ENCODE data around the gene FUNDC1.
"Not testable (repeated sequence)": the region's sequence is repeated elsewhere in the genome, so short reads cannot be mapped to it uniquely, and the experiment has no call there.

FUNDC1 gene, protein sequence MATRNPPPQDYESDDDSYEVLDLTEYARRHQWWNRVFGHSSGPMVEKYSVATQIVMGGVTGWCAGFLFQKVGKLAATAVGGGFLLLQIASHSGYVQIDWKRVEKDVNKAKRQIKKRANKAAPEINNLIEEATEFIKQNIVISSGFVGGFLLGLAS

DNA sequence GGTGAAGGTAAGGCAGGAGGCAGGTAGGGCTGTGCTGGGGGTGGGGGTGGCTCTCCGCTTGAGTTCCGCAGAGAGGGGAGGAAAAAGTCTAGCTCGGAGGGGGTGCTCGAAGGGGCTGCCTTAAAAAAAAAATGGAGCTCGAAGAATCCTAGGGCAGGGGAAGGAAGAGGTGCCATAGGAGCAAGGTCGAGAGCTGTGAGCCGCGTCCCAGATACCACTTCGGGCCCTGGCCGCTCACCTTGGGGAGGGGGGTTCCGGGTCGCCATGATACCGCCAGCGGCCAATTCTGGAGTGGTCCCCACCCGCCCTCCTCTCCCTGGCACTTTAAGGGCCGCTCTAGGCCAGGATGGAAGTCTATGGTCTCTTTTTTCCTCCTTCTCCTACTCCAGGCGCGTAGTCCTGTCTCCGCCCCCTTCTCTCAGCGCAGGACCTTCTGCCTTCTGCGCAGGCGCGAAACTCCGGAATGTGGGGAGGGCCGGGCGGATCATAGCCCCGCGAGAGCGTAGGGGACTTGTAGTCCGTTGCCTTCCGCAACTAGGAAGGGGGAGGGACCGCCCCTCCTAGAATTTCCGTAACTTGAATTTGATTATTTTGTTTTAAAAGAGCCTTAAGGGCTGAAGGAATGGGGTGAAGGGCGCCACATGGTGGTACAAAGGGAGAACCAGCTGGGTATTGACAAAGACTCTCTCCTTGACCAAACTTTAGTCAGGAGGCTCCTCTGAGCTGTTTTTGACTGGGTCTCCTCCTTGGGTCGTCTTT, at the start of gene FUNDC1:
TSS of gene FUNDC1 (minus strand) at position 293 of the 759 bp plus-strand sequence. CDS start at position 266, 27 bp downstream.
- DNase-seq (ENCODE audit: low read depth, low spot score), result peak; percentile 100

DNA sequence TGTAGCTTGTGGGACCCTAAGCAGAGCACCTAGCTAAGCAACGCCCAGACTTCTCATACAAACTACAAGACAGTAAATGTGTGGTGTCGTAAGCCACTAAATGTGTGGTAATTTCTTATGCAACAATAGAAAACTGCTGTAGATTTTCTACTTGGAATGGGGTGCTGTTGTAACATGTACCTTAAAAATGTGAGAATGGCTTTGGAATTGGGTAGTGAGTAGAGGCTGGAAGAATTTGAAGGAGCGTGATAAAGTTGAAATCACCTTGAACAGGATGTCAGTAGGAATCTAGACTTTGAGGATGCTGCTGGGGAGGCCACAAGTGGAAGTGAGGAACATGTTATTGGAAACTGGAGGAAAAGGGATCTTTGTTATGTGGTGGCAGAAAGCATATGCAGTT, 43.2 kb upstream of the FUNDC1 start:
- no peak for DNase-seq (ENCODE audit: low read depth, low spot score)

DNA sequence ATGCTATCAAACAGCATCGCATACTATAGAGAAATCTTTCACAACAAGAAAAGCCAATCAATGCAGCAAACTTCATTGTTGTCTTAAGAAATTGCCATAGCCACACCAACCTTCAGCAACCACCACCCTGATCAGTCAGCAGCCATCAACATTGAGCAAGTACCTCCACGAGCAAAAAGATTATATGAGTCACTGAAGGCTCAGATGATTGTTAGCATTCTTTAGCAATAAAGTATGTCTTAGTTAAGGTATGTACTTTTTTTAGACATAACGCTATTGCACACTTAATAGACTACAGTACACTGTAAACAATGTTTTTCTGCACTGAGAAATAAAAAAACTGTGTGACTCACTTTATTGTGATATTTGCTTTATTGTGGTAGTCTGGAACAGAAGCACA, 37.8 kb upstream of the FUNDC1 start:
- DNase-seq (ENCODE audit: low read depth, low spot score), result no peak

DNA sequence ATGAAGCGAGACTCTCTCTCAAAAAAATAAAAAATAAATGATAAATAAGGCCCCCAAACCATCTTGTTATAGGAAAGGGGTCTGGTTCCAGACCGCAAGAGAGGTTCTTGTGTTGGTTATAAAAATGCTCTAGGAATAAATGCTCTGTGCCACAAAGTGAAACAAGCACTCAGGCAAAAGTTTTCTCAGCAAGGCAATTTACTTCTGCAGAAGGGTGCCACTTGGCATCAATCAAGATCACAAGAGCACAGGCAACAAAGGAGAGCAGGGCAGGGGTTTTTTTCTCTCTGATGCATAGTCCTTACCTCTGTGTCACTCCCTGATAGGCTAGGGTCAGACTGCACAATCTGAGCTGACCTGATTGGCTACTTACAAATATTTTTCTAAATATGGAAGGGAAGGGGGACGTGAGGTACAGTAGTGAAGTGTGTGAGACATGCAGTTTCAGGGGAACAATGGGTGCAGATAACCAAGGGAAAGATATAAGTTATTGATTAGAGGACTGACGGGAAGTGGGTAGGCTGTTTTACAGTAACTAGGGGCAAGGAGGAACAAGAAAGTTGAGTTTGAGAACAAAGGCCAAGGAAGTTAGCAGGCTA, 29.8 kb upstream of the FUNDC1 start:
- no peak for DNase-seq (ENCODE audit: low read depth, low spot score)

DNA sequence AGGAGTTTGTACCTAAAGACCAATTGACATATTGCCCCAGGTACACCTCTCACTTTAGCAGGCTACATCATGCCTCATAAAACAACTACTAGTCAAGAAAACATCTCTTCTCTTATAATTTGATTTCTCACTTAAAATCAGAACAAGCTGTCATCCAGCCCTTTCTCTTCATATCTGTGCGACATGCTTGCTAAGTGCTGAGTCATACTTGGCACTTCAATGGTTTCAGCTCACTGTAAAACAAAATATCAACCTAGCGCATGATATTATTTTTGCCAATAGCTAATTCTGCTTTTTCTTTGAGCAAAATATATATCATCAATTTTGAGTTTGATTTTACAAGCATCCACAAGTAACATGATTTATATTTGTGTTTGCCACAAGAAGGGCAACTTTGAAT, 27.9 kb upstream of the FUNDC1 start:
- DNase-seq (ENCODE audit: low read depth, low spot score), result no peak

DNA sequence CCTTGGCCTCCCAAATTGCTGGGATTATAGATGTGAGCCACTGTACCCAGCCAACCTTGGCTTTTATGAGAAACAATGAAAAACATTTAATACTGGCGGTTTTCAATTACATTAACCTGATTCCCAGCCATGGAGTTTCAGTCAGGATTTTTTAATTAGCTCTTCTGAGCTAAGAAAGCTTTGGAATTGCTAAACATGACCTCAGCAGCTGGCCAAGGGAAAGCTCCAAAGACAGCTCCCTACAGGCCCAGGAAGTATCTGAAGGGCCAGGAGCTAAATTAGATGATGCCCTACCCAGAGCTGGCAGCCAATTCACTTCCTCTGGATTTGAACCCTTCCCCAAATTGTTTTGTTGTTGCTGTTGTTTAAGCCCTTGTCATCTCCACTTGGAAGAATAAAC, 26.5 kb upstream of the FUNDC1 start:
- DNase-seq (ENCODE audit: low read depth, low spot score), result no peak

DNA sequence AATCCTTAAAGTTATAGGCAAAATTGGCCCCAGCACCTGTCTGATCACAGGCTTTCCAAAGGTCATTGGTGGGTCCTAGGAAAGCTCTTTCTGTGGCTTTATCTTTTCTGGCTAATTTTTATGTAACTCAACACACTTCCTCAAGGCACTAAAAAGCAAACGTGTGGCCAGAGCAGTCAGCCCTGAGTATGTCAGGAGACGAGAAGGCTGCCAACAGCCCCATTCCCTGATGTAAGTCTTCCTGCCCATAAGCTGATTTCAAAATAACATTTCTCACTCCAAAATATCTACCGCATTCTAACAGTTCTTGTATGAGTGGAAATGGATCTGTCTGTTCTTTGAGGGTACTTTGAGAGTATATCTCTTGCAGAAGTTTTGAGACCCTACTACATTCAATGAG, 25.5 kb upstream of the FUNDC1 start:
- no peak for DNase-seq (ENCODE audit: low read depth, low spot score)

DNA sequence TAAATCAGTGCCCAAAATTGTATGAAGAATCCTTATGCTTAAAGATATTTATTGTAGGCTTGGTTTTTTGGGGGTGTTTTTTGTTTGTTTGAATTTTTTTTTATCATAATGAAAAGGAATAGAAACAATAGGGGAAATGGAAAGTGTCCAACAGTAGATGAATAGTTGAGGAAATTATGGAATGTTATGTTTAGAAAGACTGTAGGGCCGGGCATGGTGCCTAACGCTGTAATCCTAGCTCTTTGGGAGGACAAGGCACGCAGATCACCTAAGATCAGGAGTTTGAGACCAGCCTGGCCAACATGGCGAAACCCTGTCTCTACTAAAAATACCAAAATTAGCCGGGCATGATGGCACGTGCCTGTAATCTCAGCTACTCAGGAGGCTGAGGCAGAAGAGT, 19.2 kb upstream of the FUNDC1 start:
- not testable (repeated sequence) for DNase-seq (ENCODE audit: low read depth, low spot score)

DNA sequence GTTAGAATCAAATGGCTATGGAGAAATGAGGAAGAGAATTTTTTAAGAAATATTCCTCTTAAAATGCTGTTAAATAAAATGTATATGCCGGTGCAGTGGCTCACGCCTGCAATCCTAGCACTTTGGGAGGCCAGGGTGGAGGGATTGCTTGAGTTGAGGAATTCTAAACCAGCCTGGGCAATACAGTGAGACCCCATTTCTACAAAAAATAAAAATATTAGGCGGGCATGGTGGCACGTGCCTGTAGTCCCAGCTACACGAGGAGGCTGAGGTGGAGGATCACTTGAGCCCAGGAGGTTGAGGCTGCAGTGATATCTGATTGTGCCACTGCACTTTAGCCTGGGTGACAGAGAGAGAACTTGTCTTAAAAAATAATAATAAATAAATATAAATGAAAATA, 7.9 kb upstream of the FUNDC1 start:
- DNase-seq (ENCODE audit: low read depth, low spot score), result no peak

DNA sequence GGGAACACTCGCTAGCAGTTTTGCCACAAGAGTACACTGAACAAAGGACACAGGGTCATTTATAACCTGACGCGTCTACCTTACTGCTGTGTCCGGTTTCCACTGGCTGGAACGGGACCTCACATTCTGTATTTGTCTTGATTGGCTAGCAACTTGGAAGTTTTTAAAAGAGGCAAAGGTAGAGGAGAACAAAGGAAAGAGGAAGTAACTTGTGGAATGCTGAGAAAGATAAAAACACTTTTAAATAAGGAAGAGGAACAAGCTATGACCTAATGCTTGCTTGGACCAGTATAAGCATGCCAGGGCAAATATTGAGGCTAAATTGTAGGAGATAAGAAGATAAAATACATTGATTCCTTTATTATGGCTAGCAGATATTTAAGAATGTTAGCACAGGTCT, 2.8 kb upstream of the FUNDC1 start:
- DNase-seq (ENCODE audit: low read depth, low spot score), result not testable (repeated sequence)

DNA sequence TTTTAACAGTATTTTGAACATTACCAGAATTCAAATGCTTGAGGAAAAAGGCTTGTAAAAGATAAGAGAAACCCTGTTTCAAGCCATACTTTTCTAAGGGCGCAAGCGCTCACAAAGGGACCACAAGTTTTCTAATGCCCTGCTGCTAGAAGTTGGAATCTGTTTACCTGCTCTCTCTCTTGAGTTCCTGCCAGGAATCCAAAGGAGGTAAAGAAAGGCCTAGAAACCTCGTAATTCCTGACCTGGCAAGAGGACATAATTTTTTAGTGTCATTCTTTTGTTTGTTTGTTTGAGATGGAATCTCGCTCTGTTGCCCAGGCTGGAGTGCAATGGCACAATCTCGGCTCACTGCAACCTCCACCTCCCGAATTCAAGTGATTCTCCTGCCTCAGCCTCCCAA, 1.4 kb upstream of the FUNDC1 start:
- DNase-seq (ENCODE audit: low read depth, low spot score), result no peak

DNA sequence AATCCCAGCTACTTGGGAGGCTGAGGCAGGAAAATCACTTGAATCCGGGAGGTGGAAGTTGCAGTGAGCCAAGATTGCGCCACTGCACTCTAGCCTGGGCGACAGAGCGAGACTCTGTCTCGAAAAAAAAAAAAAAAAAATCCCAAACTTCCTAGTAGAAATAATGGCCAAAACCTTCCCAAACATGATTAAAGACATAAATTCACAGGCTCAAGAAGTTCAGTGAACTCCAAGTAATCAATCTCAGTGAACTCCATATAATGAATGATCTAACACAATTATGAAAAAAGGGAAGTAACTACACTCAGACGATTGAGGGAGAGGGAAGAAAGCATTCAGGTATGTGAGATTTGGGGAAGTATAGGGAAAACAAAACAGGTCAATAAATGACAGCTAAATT, 6.5 kb downstream of the FUNDC1 start:
- DNase-seq (ENCODE audit: low read depth, low spot score), result no peak

DNA sequence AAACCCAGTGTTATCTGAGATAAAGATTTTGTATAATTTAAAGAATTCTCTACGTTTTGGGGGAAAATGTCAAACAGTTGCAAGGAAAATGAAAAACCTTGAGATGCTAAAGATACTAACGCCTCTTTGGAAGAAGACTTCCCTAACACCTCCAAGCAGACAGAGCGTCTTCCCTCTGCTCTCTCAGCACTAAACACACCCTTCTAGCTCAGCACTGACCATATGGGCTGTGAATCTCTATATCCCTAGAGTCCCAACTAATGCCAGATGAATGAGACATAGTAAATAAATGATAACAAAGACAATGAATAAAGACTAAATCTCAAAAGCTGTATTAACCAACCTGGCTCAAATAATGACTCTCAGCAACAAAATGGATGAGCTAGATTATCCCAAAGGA, 13.3 kb downstream of the FUNDC1 start:
- no peak for DNase-seq (ENCODE audit: low read depth, low spot score)

DNA sequence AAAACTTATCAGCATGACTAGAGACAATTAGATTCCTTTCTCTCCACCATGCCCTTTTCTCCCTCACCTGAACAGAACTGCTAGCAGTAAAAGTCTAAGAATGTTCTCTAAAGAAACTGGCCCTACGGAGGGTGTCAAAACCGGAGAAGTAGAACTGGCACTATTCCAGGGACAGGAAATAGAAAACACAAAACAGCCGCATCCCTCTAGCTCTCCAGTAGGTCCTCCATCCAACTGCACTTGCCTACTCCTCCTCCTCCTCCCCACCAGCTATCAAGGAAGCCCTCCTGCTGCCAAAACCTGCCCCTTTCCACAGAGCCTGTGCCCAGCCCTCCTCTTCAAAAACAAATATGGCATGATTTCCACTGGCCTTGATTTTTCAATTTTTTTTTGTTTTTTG, 28.4 kb downstream of the FUNDC1 start:
- no peak for DNase-seq (ENCODE audit: low read depth, low spot score)

DNA sequence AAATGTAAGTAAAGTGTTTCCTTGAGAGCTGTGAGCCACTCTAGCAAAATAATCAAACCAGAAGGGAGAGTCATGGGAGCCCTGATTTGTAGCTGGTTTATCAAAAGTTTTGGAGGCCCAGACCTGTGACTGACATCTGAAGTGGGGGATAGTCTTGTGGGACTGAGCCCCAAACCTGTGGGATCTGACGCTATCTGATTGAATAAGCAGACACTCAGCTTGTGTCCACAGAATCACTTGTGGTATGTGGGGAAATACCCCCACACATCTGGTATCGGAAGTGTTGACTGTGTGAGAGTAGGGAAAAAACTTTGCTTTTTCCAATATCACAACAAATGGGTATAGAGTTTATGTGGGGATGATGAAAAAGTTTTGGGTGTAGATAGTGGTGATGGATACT, 35.4 kb downstream of the FUNDC1 start:
- no peak for DNase-seq (ENCODE audit: low read depth, low spot score)

DNA sequence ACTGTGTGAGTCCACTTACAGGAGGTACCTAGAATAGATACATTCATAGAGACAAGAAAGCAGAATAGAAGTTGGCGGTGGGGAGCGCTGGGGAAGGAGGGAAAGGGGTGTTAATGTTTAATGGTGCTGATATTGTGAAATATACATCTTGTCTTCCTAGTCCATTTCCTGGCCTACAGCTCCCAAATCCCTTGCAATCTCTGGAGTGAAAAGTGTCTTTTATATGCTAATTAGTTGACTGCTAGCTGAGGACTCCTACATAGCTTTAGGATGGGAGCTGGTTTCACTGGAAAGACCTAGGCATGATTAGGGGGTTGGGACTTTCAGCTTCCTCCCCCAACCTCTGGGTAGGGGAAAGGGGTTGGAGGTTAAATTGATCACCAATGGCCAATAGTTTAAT, 36.0 kb downstream of the FUNDC1 start:
- DNase-seq (ENCODE audit: low read depth, low spot score), result peak; percentile 46

DNA sequence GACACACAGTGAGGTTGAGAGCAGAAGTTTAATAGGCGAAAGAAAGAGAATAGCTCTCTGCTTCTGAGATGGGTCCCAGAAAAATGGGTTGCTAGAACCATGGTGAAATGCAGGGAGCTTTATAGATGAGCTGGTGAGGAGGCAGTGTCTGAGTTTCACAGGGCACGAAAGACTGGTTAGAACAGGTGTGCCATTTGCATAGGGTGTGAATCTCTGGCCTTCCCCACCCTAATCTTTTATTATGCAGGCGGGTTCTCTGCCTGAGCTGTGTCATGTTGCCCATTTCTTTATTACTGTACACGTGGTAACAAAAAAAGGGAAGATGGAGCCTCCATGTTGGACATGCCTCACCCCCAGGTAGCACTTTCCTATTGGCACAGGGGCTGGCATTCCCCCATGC, 39.1 kb downstream of the FUNDC1 start:
- DNase-seq (ENCODE audit: low read depth, low spot score), result no peak

DNA sequence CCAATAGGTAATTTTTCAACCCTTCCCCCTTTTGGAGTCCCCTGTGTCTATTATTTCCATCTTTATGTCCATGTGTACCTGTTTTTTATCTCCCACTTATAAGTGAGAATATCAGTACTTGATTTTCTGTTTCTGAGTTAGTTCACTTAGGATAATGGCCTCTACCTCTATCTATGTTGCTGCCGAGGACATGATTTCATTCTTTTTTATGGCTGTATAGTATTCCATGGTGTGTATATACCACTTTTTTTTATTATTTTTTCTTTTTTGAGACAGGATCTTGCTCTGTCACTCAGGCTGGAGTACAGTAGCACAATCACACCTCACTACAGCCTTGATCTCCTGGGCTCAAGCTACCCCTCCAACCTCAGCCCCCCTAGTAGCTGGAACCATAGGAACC, 47.6 kb downstream of the FUNDC1 start:
- no peak for DNase-seq (ENCODE audit: low read depth, low spot score)

DNA sequence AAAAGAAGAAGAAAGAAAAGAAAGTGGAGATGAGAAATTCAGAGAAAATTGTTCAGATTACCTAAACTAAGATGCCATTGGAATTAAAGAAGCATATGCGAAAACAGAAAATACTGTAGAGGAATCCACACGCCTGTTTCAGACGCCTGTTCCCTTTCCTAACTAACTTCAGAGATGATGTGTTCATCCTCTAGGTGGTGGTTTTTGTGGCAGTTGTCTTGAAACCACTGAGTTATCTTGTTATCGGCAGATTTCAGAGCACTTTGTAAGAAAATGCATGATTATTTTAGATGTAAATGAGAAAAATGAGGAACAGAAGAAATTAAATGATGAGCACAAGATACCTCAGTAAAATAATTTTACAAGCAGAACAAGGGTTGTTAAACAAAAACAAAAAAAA, 48.3 kb downstream of the FUNDC1 start:
- no peak for DNase-seq (ENCODE audit: low read depth, low spot score)

DNA sequence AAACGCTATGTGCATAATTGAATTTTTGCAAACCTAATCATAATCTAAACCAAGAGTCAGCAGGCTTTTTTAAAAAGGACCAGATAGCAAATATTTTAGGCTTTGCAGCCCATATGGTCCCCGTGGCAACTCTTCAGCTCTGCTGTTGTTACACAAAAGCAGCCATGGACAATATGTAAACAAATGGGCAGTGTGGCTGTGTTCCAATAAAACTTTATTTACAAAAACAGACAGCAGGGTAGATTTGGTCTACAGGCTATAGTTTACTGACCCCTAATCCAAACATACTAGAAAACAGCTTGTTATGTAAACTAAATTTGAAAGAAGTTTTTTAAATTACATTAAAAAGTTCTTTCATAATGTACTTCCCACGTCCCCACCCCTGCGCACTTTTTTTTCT, 53.1 kb downstream of the FUNDC1 start:
- no peak for DNase-seq (ENCODE audit: low read depth, low spot score)

DNA sequence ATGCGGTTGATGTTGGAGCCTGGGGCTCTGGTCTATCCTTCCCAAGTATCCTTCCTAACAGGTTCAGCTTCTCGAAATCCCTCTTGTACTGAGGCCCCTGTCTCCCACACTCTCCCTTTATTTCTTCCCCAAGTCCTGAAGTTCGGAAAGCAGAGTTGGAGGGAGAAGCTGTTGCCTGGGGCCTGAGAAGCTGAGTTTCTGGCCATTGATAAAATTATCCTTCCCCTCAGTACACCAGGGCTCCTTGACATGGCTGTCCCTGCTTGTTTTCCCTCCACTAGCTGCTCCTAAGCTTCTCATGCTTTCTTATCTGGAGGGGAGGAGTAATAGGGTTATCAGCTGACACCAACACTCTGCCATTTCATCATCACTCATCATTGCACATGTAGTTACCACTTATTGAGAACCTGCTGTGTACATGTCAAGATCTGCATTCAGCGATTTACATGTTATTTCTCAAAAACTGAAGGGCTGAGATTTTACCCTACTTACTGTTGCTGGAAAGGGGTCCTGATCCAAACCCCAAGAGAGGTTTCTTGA, 58.0 kb downstream of the FUNDC1 start:
- DNase-seq (ENCODE audit: low read depth, low spot score), result no peak

DNA sequence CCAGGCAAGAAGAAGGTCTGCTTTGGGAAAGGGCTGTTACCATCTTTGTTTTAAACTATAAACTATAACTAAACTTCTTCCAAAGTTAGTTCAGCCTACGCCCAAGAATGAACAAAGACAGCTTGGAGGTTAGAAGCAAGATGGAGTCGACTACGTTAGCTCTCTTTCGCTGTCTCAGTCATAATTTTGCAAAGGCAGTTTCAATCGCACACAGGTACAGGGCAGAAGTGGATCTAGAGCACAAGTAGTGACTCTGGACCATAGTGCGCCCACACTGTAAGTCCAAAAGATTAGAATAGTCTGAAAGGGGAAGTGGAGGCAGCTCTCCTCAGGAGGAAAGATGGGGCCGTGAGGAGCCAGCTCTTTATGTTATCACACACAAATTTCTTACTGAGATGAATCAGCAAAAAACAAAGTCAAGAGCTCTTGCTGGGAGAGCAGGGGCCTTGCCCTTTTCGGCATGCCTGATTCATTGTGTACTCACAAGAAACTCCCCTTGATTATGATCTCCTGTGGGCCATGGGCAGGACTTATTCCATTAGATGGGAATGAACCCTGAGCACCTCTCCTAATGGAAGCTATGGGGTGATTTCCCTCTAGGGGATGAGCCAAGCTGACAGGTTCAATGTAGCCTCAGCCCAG, 58.6 kb downstream of the FUNDC1 start:
- no peak for DNase-seq (ENCODE audit: low read depth, low spot score)

DNA sequence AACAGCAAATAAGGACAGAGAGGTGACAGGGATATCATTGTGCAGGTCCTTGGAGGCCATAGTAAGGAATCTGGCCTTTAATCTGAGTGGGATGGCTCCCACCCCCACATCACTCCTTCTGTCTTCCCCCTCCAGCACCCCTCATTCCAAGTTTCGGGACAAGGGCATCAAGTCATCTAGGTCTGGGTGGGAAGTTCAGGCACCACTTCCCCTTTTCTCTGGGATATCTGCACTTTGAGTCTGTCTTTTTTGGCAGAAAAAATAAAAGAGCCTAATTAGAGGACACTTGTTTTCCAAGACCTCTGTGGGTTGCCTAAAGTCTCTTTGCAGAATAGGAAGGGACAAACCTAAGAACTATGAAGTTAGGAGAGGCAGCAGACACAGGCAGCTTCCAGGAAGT, 60.1 kb downstream of the FUNDC1 start:
- no peak for DNase-seq (ENCODE audit: low read depth, low spot score)

All from ELF-1 (cell line).